Measurements from ENCODE around the gene IMPG1. TPM values are rescaled to one million over a fixed set of nuclear protein-coding genes. Genes with fewer than 3 reads are reported as not detected.

IMPG1 gene
- total RNA-seq, 4 donors from 2014 or later, result not detected

DNA sequence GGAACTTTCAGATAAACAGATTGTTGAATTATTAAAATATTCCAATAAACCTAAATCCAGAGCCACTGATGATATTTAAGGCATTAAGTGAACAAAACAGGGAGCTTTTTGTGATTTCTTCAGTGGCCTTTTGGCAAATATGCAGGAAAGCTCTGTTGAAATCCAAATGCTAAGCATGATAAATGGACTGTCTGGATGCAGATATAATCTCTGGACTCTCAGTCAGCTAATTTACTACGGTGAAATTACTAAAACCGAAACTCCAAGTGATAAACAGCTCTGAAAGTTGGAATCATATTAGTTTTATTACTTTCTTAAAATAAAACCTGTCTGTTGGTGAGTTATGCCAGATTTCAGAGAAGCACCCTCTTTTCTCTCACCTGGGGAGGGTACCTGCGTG lies 120.3 kb downstream of the IMPG1 start:
- no peaks in the 10 kb centered on the region for H3K36me3 ChIP-seq
- DNase-seq (ENCODE audit: low spot score in 2 of 2), result no peak
- H3K4me1 ChIP-seq, result no peaks in the 10 kb centered on the region
- H3K27me3 ChIP-seq, result no peaks in the 10 kb centered on the region
- H3K27ac ChIP-seq, result no peak overlapping the region
- H3K4me3 ChIP-seq, result no peak overlapping the region
- no peaks in the 10 kb centered on the region for H3K9me3 ChIP-seq
- TF ChIP-seq, protein P1, sequence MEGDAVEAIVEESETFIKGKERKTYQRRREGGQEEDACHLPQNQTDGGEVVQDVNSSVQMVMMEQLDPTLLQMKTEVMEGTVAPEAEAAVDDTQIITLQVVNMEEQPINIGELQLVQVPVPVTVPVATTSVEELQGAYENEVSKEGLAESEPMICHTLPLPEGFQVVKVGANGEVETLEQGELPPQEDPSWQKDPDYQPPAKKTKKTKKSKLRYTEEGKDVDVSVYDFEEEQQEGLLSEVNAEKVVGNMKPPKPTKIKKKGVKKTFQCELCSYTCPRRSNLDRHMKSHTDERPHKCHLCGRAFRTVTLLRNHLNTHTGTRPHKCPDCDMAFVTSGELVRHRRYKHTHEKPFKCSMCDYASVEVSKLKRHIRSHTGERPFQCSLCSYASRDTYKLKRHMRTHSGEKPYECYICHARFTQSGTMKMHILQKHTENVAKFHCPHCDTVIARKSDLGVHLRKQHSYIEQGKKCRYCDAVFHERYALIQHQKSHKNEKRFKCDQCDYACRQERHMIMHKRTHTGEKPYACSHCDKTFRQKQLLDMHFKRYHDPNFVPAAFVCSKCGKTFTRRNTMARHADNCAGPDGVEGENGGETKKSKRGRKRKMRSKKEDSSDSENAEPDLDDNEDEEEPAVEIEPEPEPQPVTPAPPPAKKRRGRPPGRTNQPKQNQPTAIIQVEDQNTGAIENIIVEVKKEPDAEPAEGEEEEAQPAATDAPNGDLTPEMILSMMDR (IDR thresholded peaks at IDR 0.05), result no peak
- no peak for TF ChIP-seq EP300 (IDR thresholded peaks at IDR 0.05)
- TF ChIP-seq POLR2AphosphoS5 (IDR thresholded peaks at IDR 0.05), result no peak
- no peak for TF ChIP-seq POLR2A (IDR thresholded peaks at IDR 0.05)
- WGBS, result 26% methylated on average over 3 of the region's 3 CpGs

DNA sequence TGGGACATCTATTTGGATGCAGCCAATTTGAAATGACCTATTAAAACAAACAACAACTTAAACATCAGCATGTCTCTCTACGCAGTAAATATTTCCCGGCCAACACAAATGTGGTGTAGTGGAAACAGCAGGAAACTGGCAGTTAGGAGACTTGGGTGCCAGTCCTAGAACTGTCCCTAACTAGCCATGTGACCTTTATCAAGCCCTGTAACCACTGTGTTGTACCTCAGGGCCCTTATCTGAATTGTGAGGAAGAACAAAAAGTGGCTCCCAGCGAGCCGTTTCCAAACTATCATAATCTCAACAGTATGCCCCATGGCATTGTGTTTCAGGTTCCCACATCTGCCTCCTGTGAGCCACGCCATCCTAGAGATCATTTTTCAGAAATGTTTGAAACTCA lies 124.5 kb downstream of the IMPG1 start:
- Histone ChIP-seq H3K9me3 (no peaks in the 10 kb centered on the region), H3K4me1 (no peaks in the 10 kb centered on the region), H3K36me3 (no peaks in the 10 kb centered on the region), H3K27me3 (peaks cover 4% of the 10 kb centered on the region), H3K4me3 (no peak overlapping the region), H3K27ac (no peak overlapping the region)
- DNase-seq (ENCODE audit: low spot score in 2 of 2), result no peak
- WGBS, result 84% methylated on average over 5 of the region's 5 CpGs
- TF ChIP-seq EP300 (IDR thresholded peaks at IDR 0.05) (no peak), POLR2AphosphoS5 (IDR thresholded peaks at IDR 0.05) (no peak), POLR2A (IDR thresholded peaks at IDR 0.05) (no peak)
- TF ChIP-seq, protein P1 (IDR thresholded peaks at IDR 0.05), result no peak

DNA sequence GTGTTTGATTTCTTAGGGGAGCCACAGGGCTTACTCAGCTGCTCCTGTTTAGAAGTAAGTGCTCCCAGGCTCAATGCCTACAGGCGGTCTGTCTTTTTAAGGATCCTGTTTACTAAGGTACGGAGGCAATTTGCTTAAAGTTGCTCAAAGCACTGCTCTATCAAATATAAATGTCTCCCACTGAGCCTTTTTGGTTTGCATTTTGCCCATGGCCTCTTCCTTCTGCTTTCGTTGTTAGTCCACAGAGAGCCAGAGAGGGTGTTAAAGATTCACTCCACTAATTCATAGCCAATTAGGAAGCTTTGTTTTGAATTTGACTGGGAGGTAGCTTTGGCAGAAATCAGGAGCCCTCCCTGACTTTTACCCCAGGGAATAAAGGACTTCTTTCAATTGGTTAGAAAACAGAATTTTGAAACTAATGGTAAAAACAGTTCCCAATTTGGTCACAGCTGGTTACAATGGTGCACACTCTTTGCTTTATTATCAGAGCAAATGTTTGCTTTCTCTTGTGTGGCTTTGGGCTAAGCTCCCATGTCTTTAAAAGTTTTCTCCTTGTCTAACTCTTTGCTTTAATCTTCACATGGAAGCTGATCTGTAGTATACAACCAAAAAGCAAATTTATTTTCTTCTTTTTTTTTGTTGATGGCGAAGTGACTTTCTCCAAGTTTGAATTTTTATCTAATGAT lies 126.2 kb downstream of the IMPG1 start:
- Histone ChIP-seq H3K9me3 (no peaks in the 10 kb centered on the region), H3K36me3 (no peaks in the 10 kb centered on the region), H3K27me3 (peaks cover 4% of the 10 kb centered on the region), H3K4me1 (no peaks in the 10 kb centered on the region), H3K27ac (no peak overlapping the region), H3K4me3 (no peak overlapping the region)
- TF ChIP-seq, protein P1 (IDR thresholded peaks at IDR 0.05), result no peak
- TF ChIP-seq POLR2A (IDR thresholded peaks at IDR 0.05) (no peak), POLR2AphosphoS5 (IDR thresholded peaks at IDR 0.05) (no peak), EP300 (IDR thresholded peaks at IDR 0.05) (no peak)
- 61% methylated on average over 4 of the region's 4 CpGs for whole genome bisulfite sequencing
- DNase-seq (ENCODE audit: low spot score in 2 of 2), result no peak

DNA sequence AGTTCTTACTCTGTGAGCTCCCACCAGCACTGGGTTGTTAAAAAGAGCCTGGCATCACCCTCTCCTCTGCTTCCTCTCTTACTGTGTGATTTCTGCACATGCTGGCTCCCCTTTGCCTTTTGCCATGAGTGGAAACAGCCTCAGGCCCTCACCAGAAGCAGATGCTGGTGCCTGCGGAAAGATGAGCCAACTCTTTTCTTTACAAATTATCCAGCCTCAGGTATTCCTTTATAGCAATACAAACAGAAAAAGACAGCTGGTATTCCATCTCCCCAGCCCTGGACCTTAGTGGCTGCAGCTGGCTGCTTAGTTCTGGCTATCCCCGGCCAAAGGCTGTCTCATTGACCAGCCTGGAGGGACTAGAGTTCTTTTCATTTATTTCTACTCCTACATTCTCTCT lies 129.1 kb downstream of the IMPG1 start:
- DNase-seq (ENCODE audit: low spot score in 2 of 2), result no peak
- no peaks in the 10 kb centered on the region for H3K36me3 ChIP-seq
- 56% methylated on average over 2 of the region's 2 CpGs for WGBS
- no peak for TF ChIP-seq POLR2A (IDR thresholded peaks at IDR 0.05)
- TF ChIP-seq EP300 (IDR thresholded peaks at IDR 0.05), result no peak
- no peak for TF ChIP-seq POLR2AphosphoS5 (IDR thresholded peaks at IDR 0.05)
- TF ChIP-seq, protein P1 (IDR thresholded peaks at IDR 0.05), result no peak
- H3K4me1 ChIP-seq, result no peaks in the 10 kb centered on the region
- H3K9me3 ChIP-seq, result no peaks in the 10 kb centered on the region
- H3K4me3 ChIP-seq, result no peak overlapping the region
- peaks cover 4% of the 10 kb centered on the region for H3K27me3 ChIP-seq
- H3K27ac ChIP-seq, result no peak overlapping the region

DNA sequence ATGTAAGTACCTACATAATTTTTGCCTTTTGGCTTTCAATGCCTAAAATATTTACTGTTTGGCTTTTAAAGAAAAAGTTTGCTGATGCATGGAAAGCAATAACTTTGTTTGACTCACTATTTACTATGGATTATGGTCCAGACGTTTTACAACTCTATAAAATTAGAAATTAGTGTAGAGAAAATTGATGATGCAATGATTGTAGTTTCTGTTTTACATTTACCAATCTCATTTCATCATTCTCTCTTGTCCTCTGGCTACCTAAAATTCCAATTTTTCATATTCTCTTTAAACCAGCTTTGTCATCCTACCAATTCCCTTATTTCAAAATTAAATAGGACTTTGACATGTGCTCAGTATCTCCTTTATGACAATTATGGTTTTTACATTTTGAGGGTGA lies 131.0 kb downstream of the IMPG1 start:
- TF ChIP-seq EP300 (IDR thresholded peaks at IDR 0.05) (no peak), POLR2A (IDR thresholded peaks at IDR 0.05) (no peak), POLR2AphosphoS5 (IDR thresholded peaks at IDR 0.05) (no peak)
- TF ChIP-seq, protein P1 (IDR thresholded peaks at IDR 0.05), result no peak
- Histone ChIP-seq H3K4me1 (no peaks in the 10 kb centered on the region), H3K9me3 (no peaks in the 10 kb centered on the region), H3K27me3 (peaks cover 4% of the 10 kb centered on the region), H3K4me3 (no peak overlapping the region), H3K27ac (no peak overlapping the region), H3K36me3 (no peaks in the 10 kb centered on the region)
- WGBS, result 26% methylated on average over 1 of the region's 1 CpG
- no peak for DNase-seq (ENCODE audit: low spot score in 2 of 2)
